GM12891 (cell line): ENCODE data around the gene ACBD6.

Experiments used
- POLR2A ChIP-seq: IDR thresholded peaks from 2 replicates; pipeline ENCODE4 v1.6.1; 2011; ENCODE audit warnings: low read depth, low read length, control low read depth
- POLR2AphosphoS5 ChIP-seq: IDR thresholded peaks from 2 replicates; pipeline ENCODE4 v1.6.1; 2011; ENCODE audit warnings: low read depth, low read length, control low read depth

- TF ChIP-seq POLR2AphosphoS5 (no peak), POLR2A (no peak)
Measured at GRCh38 chr1:180507795-180508724, 5.7 kb upstream of the ACBD6 start.
